Astrocyte (in vitro differentiated cells and primary cell): ENCODE measurements around the gene OR10D3.

Experiments used
- CTCF ChIP-seq: IDR thresholded peaks from 2 replicates; pipeline ENCODE4 v1.5.1; 2011; ENCODE audit warnings: low read depth, mild to moderate bottlenecking, inconsistent platforms, low read length, moderate library complexity; ENCODE audit not compliant: insufficient read depth
- EZH2 ChIP-seq: IDR thresholded peaks from 2 replicates; pipeline ENCODE4 v1.6.1; 2012; ENCODE audit warnings: mild to moderate bottlenecking, low read length, inconsistent platforms; ENCODE audit not compliant: insufficient read depth

- TF ChIP-seq CTCF, result no peak
- TF ChIP-seq EZH2, result no peak
Measured at GRCh38 chr11:124167826-124168231, 15.3 kb upstream of the OR10D3 start.
